IMR-90 (cell line): ENCODE data around the gene ZDHHC6. TPM values are rescaled to one million over a fixed set of nuclear protein-coding genes. Genes with fewer than 3 reads are reported as not detected.

Experiments used
- ATAC-seq: fragments of 200-7000 bp; cut with Tn5 transposase; 2 replicates; pipeline ENCODE4 v1.9.1; 2020; ENCODE audit warnings: low read depth, mild to moderate bottlenecking, moderate library complexity
- BruUV-seq: library from RNA; stranded (reverse); fragments of 400-500 nt; replicated peaks from 2 replicates; lab custom pipeline; 2021; lab: Mats Ljungman, UMichigan
- CTCF ChIA-PET: fragments of 300-600 bp; formaldehyde crosslinking; extraction: SDS; loops from one replicate; lab custom pipeline; 2021; ENCODE audit warnings: antibody characterized with exemption; lab: Yijun Ruan, JAX
- POLR2A ChIA-PET: fragments of 300-600 bp; sonication (Branson Sonifier 250); formaldehyde crosslinking; loops from one replicate; lab custom pipeline; 2022; ENCODE audit warnings: antibody characterized with exemption; ENCODE audit not compliant: unreplicated experiment; lab: Charles Lee
- DNase-seq: peaks from one replicate; pipeline ENCODE4 v3.0.0; 2013
- H2AFZ ChIP-seq: replicated peaks from 2 replicates; pipeline ENCODE3; 2013; ENCODE audit warnings: low read length, mild to moderate bottlenecking; ENCODE audit not compliant: poor library complexity
- H2AK5ac ChIP-seq: 2 replicates; pipeline ENCODE4 v1.6.1; 2013; ENCODE audit warnings: low read depth, low read length, inconsistent platforms
- H2AK9ac ChIP-seq: replicated peaks from 2 replicates; pipeline ENCODE3; 2013; ENCODE audit warnings: mild to moderate bottlenecking, low read depth, low read length, moderate library complexity; ENCODE audit not compliant: poor library complexity
- H2BK120ac ChIP-seq: 2 replicates; pipeline ENCODE4 v1.6.1; 2013; ENCODE audit warnings: low read depth, low read length, inconsistent platforms
- H2BK15ac ChIP-seq: 3 replicates; pipeline ENCODE4 v1.6.1; 2013; ENCODE audit warnings: low read depth, low read length, inconsistent platforms
- H2BK20ac ChIP-seq: 2 replicates; pipeline ENCODE4 v1.6.1; 2013; ENCODE audit warnings: low read depth, mild to moderate bottlenecking, inconsistent platforms, low read length, moderate library complexity
- H2BK5ac ChIP-seq: 2 replicates; pipeline ENCODE4 v1.6.1; 2013; ENCODE audit warnings: mild to moderate bottlenecking, low read depth, low read length, inconsistent platforms; ENCODE audit not compliant: poor library complexity, severe bottlenecking
- H3K14ac ChIP-seq: replicated peaks from 2 replicates; pipeline ENCODE4 v1.6.1; 2013; ENCODE audit warnings: low read depth, low read length, inconsistent platforms
- H3K18ac ChIP-seq: 2 replicates; pipeline ENCODE4 v1.6.1; 2013; ENCODE audit warnings: low read depth, low read length, control low read depth
- H3K23ac ChIP-seq: 2 replicates; pipeline ENCODE4 v1.6.1; 2013; ENCODE audit warnings: low read depth, low read length, inconsistent platforms
- H3K27ac ChIP-seq: 2 replicates; pipeline ENCODE4 v1.5.1; 2013; ENCODE audit warnings: mild to moderate bottlenecking, control low read depth, low read length; ENCODE audit not compliant: insufficient read depth
- H3K27me3 ChIP-seq: 2 replicates; pipeline ENCODE4 v1.6.1; 2013; ENCODE audit warnings: low read length; ENCODE audit not compliant: control insufficient read depth, insufficient read depth
- H3K36me3 ChIP-seq: 2 replicates; pipeline ENCODE4 v1.6.1; 2013; ENCODE audit warnings: low read length, mixed read lengths; ENCODE audit not compliant: control insufficient read depth, insufficient read depth
- H3K4ac ChIP-seq: 2 replicates; pipeline ENCODE4 v1.6.1; 2013; ENCODE audit warnings: low read depth, low read length, inconsistent platforms
- H3K4me1 ChIP-seq: 2 replicates; pipeline ENCODE4 v1.6.1; 2013; ENCODE audit warnings: low read length, mixed read lengths; ENCODE audit not compliant: control insufficient read depth, insufficient read depth
- H3K4me2 ChIP-seq: 2 replicates; pipeline ENCODE4 v1.6.1; 2013; ENCODE audit warnings: low read depth, mild to moderate bottlenecking, control low read depth, low read length, moderate library complexity
- H3K4me3 ChIP-seq: 2 replicates; pipeline ENCODE4 v1.5.1; 2013; ENCODE audit warnings: low read depth, mild to moderate bottlenecking, control low read depth, low read length, moderate library complexity; ENCODE audit not compliant: insufficient read depth
- H3K56ac ChIP-seq: 2 replicates; pipeline ENCODE4 v1.6.1; 2013; ENCODE audit warnings: low read length, inconsistent platforms; ENCODE audit not compliant: insufficient read depth; ENCODE audit errors: extremely low read depth
- H3K79me1 ChIP-seq, 2 experiments: 2 replicates each; pipeline ENCODE4 v1.6.1; 2013; ENCODE audit warnings: low read length in 2 of 2, inconsistent platforms in 1 of 2, low read depth in 1 of 2
- H3K9ac ChIP-seq: 2 replicates; pipeline ENCODE4 v1.6.1; 2013; ENCODE audit warnings: low read depth, low read length, control low read depth
- H3K9me1 ChIP-seq: 2 replicates; pipeline ENCODE4 v1.6.1; 2013; ENCODE audit warnings: low read length, inconsistent platforms; ENCODE audit not compliant: insufficient read depth
- H3K9me3 ChIP-seq: 2 replicates; pipeline ENCODE4 v1.6.1; 2013; ENCODE audit warnings: low read length; ENCODE audit not compliant: control insufficient read depth, insufficient read depth
- H4K20me1 ChIP-seq: 2 replicates; pipeline ENCODE4 v1.6.1; 2013; ENCODE audit warnings: low read length, inconsistent platforms; ENCODE audit not compliant: insufficient read depth
- H4K5ac ChIP-seq: 2 replicates; pipeline ENCODE4 v1.6.1; 2013; ENCODE audit warnings: mild to moderate bottlenecking, low read depth, low read length, control low read depth
- H4K8ac ChIP-seq, 2 experiments: 2 replicates each; pipeline ENCODE4 v1.6.1; 2013; ENCODE audit warnings: low read depth in 2 of 2, low read length in 2 of 2, control low read depth in 1 of 2, inconsistent platforms in 1 of 2
- H4K91ac ChIP-seq: 2 replicates; pipeline ENCODE4 v1.6.1; 2013; ENCODE audit warnings: low read depth, low read length, inconsistent platforms; ENCODE audit not compliant: insufficient read depth
- CEBPB ChIP-seq: IDR thresholded peaks from 2 replicates; pipeline ENCODE4 v1.6.1; 2012; ENCODE audit warnings: low read depth, low read length, improper control_type of control experiment
- CHD1 ChIP-seq: IDR thresholded peaks from 2 replicates; pipeline ENCODE4 v1.6.1; 2012; ENCODE audit warnings: low read depth, low read length, improper control_type of control experiment
- CTCF ChIP-seq: conservative IDR thresholded peaks from 2 replicates; pipeline ENCODE4 v1.5.1; 2012; ENCODE audit warnings: mild to moderate bottlenecking, low read depth, low read length, improper control_type of control experiment
- MXI1 ChIP-seq: IDR thresholded peaks from 2 replicates; pipeline ENCODE4 v1.6.1; 2012; ENCODE audit warnings: low read depth, mild to moderate bottlenecking, low read length, moderate library complexity, borderline replicate concordance
- RAD21 ChIP-seq: IDR thresholded peaks from 2 replicates; pipeline ENCODE4 v1.6.1; 2012; ENCODE audit warnings: low read length, improper control_type of control experiment
- RCOR1 ChIP-seq: IDR thresholded peaks from 2 replicates; pipeline ENCODE4 v1.6.1; 2012; ENCODE audit warnings: mild to moderate bottlenecking, low read length, improper control_type of control experiment; ENCODE audit not compliant: insufficient replicate concordance
- SMC3 ChIP-seq: fragments of 150-350 bp; IDR thresholded peaks from 2 replicates; pipeline ENCODE4 v1.6.1; 2016; ENCODE audit warnings: low read depth, mild to moderate bottlenecking, antibody characterized with exemption, low read length, moderate library complexity
- WGBS, 2 experiments: methylation state at CpG; one replicate each; pipeline versions ENCODE4 v1.1.5 to v1.1.7; 2013; ENCODE audit warnings: missing lambda C conversion rate in 2 of 2; ENCODE audit not compliant: insufficient read length in 1 of 2; ENCODE audit errors: extremely low coverage in 2 of 2; 5-methylcytosine and 5-hydroxymethylcytosine counted together
- dilution Hi-C: fragments of 300-500 bp; cut with HindIII; formaldehyde crosslinking; loops from one replicate; pipeline ENCODE4 v1.14.3; 2018; ENCODE audit warnings: low sequenced_read_pairs; ENCODE audit not compliant: unreplicated experiment
- in situ Hi-C: fragments of 300-500 bp; cut with MboI; formaldehyde crosslinking; loops from 3 replicates; pipeline ENCODE4 v1.14.3; 2019; ENCODE audit warnings: low sequenced_read_pairs, inconsistent platforms, mixed read lengths
- intact Hi-C: fragments of 100-400 bp; cut with micrococcal nuclease; formaldehyde crosslinking; loops from 2 replicates; pipeline ENCODE4 v1.10.0; 2022
- polyA plus RNA-seq, 3 experiments: library from polyadenylated mRNA; depleted of rRNA; stranded (reverse); fragments of >200 nt; gene quantifications; 2 replicates each; pipeline ENCODE4 v1.2.3, GENCODE V29; 2012; ENCODE audit warnings: low replicate concordance in 1 of 3
- total RNA-seq: library from RNA; depleted of rRNA; stranded (reverse); fragments of >200 nt; gene quantifications from 2 replicates; pipeline ENCODE4 v1.2.3, GENCODE V29; 2012

The ZDHHC6 gene
- total and polyA plus RNA-seq, 2 of the 4 experiments (the other 2 are of a cell fraction), result 17.4 to 21.6 TPM

GRCh38 chr10:112475575-112476218 lies 29.0 kb upstream of the ZDHHC6 start:
- H2AK9ac ChIP-seq, result no peak overlapping the region
- H3K4me2 ChIP-seq, result no peak overlapping the region
- H3K56ac ChIP-seq, result no peak overlapping the region
- no peak overlapping the region for H2BK15ac ChIP-seq
- WGBS, 2 experiments, result no CpG with 5 or more reads among the region's 3 CpGs
- H3K9me3 ChIP-seq, result no peaks in the 10 kb centered on the region
- peaks cover 7 to 12% of the 10 kb centered on the region in 2 experiments; a peak in 3 of 4 replicates for H3K79me1 ChIP-seq
- no peaks in the 10 kb centered on the region; the same call in 1 of the 2 replicates for H4K20me1 ChIP-seq
- no TSS peak for BruUV-seq
- no peak overlapping the region for H3K9ac ChIP-seq
- no peak overlapping the region for H2BK5ac ChIP-seq
- H2BK120ac ChIP-seq, result no peak overlapping the region
- DNase-seq, result peak; percentile 23
- peak; percentile 59; the same call in 1 of the 2 replicates for ATAC-seq
- no peak overlapping the region for H2AK5ac ChIP-seq
- CTCF ChIA-PET, result interaction anchor here (0.7 to 2.7 kb wide), 7 partner anchors 12 to 909 kb away, joined by 3 to 14 read pairs (median 3); no protein-coding TSS in a partner anchor
- TF ChIP-seq RCOR1 (no peak), MXI1 (no peak), SMC3 (peak; percentile 68), CEBPB (no peak), CHD1 (no peak), RAD21 (peak; percentile 82), CTCF (peak; percentile 71)
- POLR2A ChIA-PET, result no interaction called here
- H3K27ac ChIP-seq, result no peak overlapping the region
- no peaks in the 10 kb centered on the region for H3K4me1 ChIP-seq
- no peak overlapping the region for H2AFZ ChIP-seq
- H3K4ac ChIP-seq, result no peak overlapping the region
- no peaks in the 10 kb centered on the region for H3K27me3 ChIP-seq
- no peak overlapping the region for H2BK20ac ChIP-seq
- no peak overlapping the region for H3K23ac ChIP-seq
- no peak overlapping the region for H3K14ac ChIP-seq
- no peak overlapping the region for H4K91ac ChIP-seq
- no peak overlapping the region for H3K4me3 ChIP-seq
- H4K5ac ChIP-seq, result no peak overlapping the region
- H3K18ac ChIP-seq, result no peak overlapping the region
- H3K9me1 ChIP-seq, result no peaks in the 10 kb centered on the region; the same call in 1 of the 2 replicates
- intact Hi-C loops, result loop anchor here (1.0 to 10.0 kb wide), 4 partner anchors 475 to 979 kb away; partner anchors contain the start of gene TCF7L2
- no peaks in the 10 kb centered on the region for H3K36me3 ChIP-seq
- dilution Hi-C loops, result no loop called here
- in situ Hi-C loops, result loop anchor here (10.0 kb wide), 1 partner anchor 909 kb away; no protein-coding TSS in a partner anchor
- no peak overlapping the region for H4K8ac ChIP-seq
